H1 (cell line): ENCODE results near the gene HDHD3. TPM values are rescaled to one million over a fixed set of nuclear protein-coding genes. Genes with fewer than 3 reads are reported as not detected.

ENCODE experiments used
- CTCF ChIA-PET: fragments of 300-600 bp; sonication (Branson Sonifier 250); formaldehyde crosslinking; loops from one replicate; lab custom pipeline; 2021; ENCODE audit not compliant: partially characterized antibody; lab: Charles Lee
- POLR2A ChIA-PET: fragments of 300-600 bp; sonication (Branson Sonifier 250); formaldehyde crosslinking; loops from one replicate; lab custom pipeline; 2021; ENCODE audit warnings: inconsistent platforms; ENCODE audit not compliant: partially characterized antibody; lab: Charles Lee
- DNase-seq, 2 experiments: peaks; one replicate each; pipeline versions ENCODE4 v3.0.0 to v3.0.0-alpha.2; 2010 to 2022; ENCODE audit warnings: low spot score in 2 of 2, low read depth in 1 of 2, mixed read lengths in 1 of 2
- FAIRE-seq: peaks from 2 replicates; lab custom pipeline; 2011; peaks lifted over from hg19 to GRCh38; lab: Jason Lieb, UNC
- H2AFZ ChIP-seq: 2 replicates; pipeline ENCODE4 v1.8.1; 2012; ENCODE audit warnings: low read length, inconsistent platforms
- H2AK5ac ChIP-seq: 2 replicates; pipeline ENCODE4 v1.6.1; 2013; ENCODE audit warnings: low read depth, low read length
- H2BK120ac ChIP-seq: replicated peaks from 2 replicates; pipeline ENCODE3; 2013; ENCODE audit warnings: low read depth, low read length, inconsistent platforms
- H2BK12ac ChIP-seq: 2 replicates; pipeline ENCODE4 v1.6.1; 2013; ENCODE audit warnings: low read depth, low read length
- H2BK15ac ChIP-seq: 2 replicates; pipeline ENCODE4 v1.6.1; 2013; ENCODE audit warnings: low read length
- H2BK20ac ChIP-seq: 2 replicates; pipeline ENCODE4 v1.6.1; 2013; ENCODE audit warnings: low read length
- H2BK5ac ChIP-seq: 2 replicates; pipeline ENCODE4 v1.6.1; 2013; ENCODE audit warnings: low read depth, low read length
- H3K14ac ChIP-seq: 2 replicates; pipeline ENCODE4 v1.6.1; 2013; ENCODE audit warnings: inconsistent platforms; ENCODE audit not compliant: insufficient read length
- H3K18ac ChIP-seq: 2 replicates; pipeline ENCODE4 v1.6.1; 2013; ENCODE audit warnings: low read length; ENCODE audit errors: extremely low read depth
- H3K23ac ChIP-seq: 2 replicates; pipeline ENCODE4 v1.6.1; 2013; ENCODE audit warnings: inconsistent platforms; ENCODE audit not compliant: insufficient read length
- H3K23me2 ChIP-seq: 2 replicates; pipeline ENCODE4 v1.6.1; 2013; ENCODE audit warnings: low read depth, low read length
- H3K27ac ChIP-seq: 2 replicates; pipeline ENCODE4 v1.6.1; 2011; ENCODE audit warnings: low read depth, low read length, inconsistent platforms
- H3K27me3 ChIP-seq, 4 experiments: replicated peaks in 1 of 4; 1 replicate in 1 of 4; 2 replicates in 3 of 4; pipeline versions ENCODE4 v1.6.1 to v1.8.1; 2011 to 2013; ENCODE audit warnings: low read length in 3 of 4, mild to moderate bottlenecking in 3 of 4, inconsistent platforms in 2 of 4, mixed read lengths in 2 of 4, moderate library complexity in 1 of 4; ENCODE audit not compliant: control insufficient read depth in 3 of 4, insufficient read depth in 3 of 4; ENCODE audit errors: extremely low read depth in 1 of 4
- H3K36me3 ChIP-seq, 4 experiments: 2 replicates each; pipeline versions ENCODE4 v1.6.1 to v1.8.1; 2011 to 2013; ENCODE audit warnings: mild to moderate bottlenecking in 4 of 4, low read length in 3 of 4, moderate library complexity in 2 of 4, control low read depth in 1 of 4, inconsistent platforms in 1 of 4; ENCODE audit not compliant: insufficient read depth in 4 of 4, control insufficient read depth in 2 of 4
- H3K4ac ChIP-seq: replicated peaks from 2 replicates; pipeline ENCODE3; 2013; ENCODE audit warnings: low read length, low read depth, mixed read lengths, inconsistent platforms; ENCODE audit not compliant: insufficient read length
- H3K4me1 ChIP-seq, 4 experiments: replicated peaks in 1 of 4; 1 replicate in 1 of 4; 2 replicates in 3 of 4; pipeline versions ENCODE4 v1.6.1 to v1.8.1; 2011 to 2013; ENCODE audit warnings: low read length in 3 of 4, inconsistent platforms in 2 of 4, mixed read lengths in 1 of 4; ENCODE audit not compliant: insufficient read depth in 4 of 4, control insufficient read depth in 3 of 4
- H3K4me2 ChIP-seq, 2 experiments: 2 replicates each; pipeline versions ENCODE4 v1.6.1 to v1.8.1; 2011 to 2013; ENCODE audit warnings: low read depth in 2 of 2, low read length in 2 of 2, control low read depth in 1 of 2, inconsistent platforms in 1 of 2, mild to moderate bottlenecking in 1 of 2; ENCODE audit not compliant: insufficient read depth in 1 of 2
- H3K4me3 ChIP-seq, 4 experiments: fragments of 200-600, 300-600 bp in 1 of 4; sonication (generic), shearing (Covaris generic), sonication (Bioruptor Twin) in 1 of 4; 2 replicates each; pipeline versions ENCODE4 v1.5.1 to v1.8.1; 2011 to 2016; ENCODE audit warnings: low read length in 4 of 4, low read depth in 3 of 4, control low read depth in 2 of 4, inconsistent platforms in 2 of 4, mild to moderate bottlenecking in 2 of 4, mixed read lengths in 1 of 4, moderate library complexity in 1 of 4; ENCODE audit not compliant: insufficient read depth in 2 of 4; ENCODE audit errors: extremely low read depth in 1 of 4
- H3K56ac ChIP-seq: replicated peaks from 2 replicates; pipeline ENCODE3; 2013; ENCODE audit warnings: low read depth, mild to moderate bottlenecking, mixed read lengths, low read length, inconsistent platforms; ENCODE audit not compliant: insufficient read length
- H3K79me1 ChIP-seq: 2 replicates; pipeline ENCODE4 v1.6.1; 2013; ENCODE audit warnings: low read depth, low read length, control low read depth
- H3K79me2 ChIP-seq, 2 experiments: 2 replicates each; pipeline versions ENCODE4 v1.6.1 to v1.8.1; 2012 to 2013; ENCODE audit warnings: low read length in 2 of 2, mild to moderate bottlenecking in 2 of 2, inconsistent platforms in 1 of 2; ENCODE audit not compliant: insufficient read depth in 2 of 2, control insufficient read depth in 1 of 2
- H3K9ac ChIP-seq, 4 experiments: replicated peaks in 1 of 4; 1 replicate in 1 of 4; 2 replicates in 3 of 4; pipeline versions ENCODE4 v1.6.1 to v1.8.1; 2011 to 2013; ENCODE audit warnings: low read depth in 3 of 4, low read length in 3 of 4, control low read depth in 2 of 4, mild to moderate bottlenecking in 2 of 4, moderate library complexity in 2 of 4, inconsistent platforms in 1 of 4; ENCODE audit errors: extremely low read depth in 1 of 4
- H3K9me3 ChIP-seq, 2 experiments: 2 replicates each; pipeline versions ENCODE4 v1.6.1 to v1.8.1; 2012 to 2013; ENCODE audit warnings: mild to moderate bottlenecking in 2 of 2, moderate library complexity in 2 of 2, control low read depth in 1 of 2, inconsistent platforms in 1 of 2, low read depth in 1 of 2, low read length in 1 of 2, mixed read lengths in 1 of 2; ENCODE audit not compliant: insufficient read depth in 2 of 2
- H4K20me1 ChIP-seq, 2 experiments: replicated peaks in 1 of 2; 2 replicates each; pipeline versions ENCODE3 to v1.8.1; 2011 to 2013; ENCODE audit warnings: inconsistent platforms in 2 of 2, low read length in 2 of 2, mild to moderate bottlenecking in 1 of 2; ENCODE audit not compliant: insufficient read depth in 2 of 2, control insufficient read depth in 1 of 2
- H4K5ac ChIP-seq: 2 replicates; pipeline ENCODE4 v1.6.1; 2013; ENCODE audit warnings: low read length, low read depth, mixed read lengths, inconsistent platforms; ENCODE audit not compliant: insufficient read length
- H4K8ac ChIP-seq: 2 replicates; pipeline ENCODE4 v1.8.0; 2013; ENCODE audit warnings: mild to moderate bottlenecking, moderate library complexity, low read length, inconsistent platforms; ENCODE audit not compliant: insufficient read depth; ENCODE audit errors: extremely low read depth
- H4K91ac ChIP-seq: replicated peaks from 2 replicates; pipeline ENCODE3; 2013; ENCODE audit warnings: low read length, mixed read lengths, inconsistent platforms; ENCODE audit not compliant: insufficient read length
- POLR2A ChIP-seq, 2 experiments: IDR thresholded peaks; 1 replicate in 1 of 2; 2 replicates in 1 of 2; pipeline ENCODE4 v1.6.1; 2011; ENCODE audit warnings: low read depth in 2 of 2, low read length in 2 of 2, mild to moderate bottlenecking in 2 of 2; ENCODE audit errors: control extremely low read depth in 1 of 2
- SAP30 ChIP-seq: fragments of 300-600 bp; sonication (generic); IDR thresholded peaks from 2 replicates; pipeline ENCODE4 v1.7.1; 2012; ENCODE audit warnings: low read length, moderate library complexity, mild to moderate bottlenecking, inconsistent platforms; ENCODE audit not compliant: insufficient read depth, insufficient replicate concordance
- WGBS, 2 experiments: shearing (Covaris generic) in 1 of 2; methylation state at CpG; one replicate each; pipeline versions ENCODE4 v1.1.6 to v1.1.7; 2013 to 2015; ENCODE audit warnings: low lambda C conversion rate in 2 of 2, mixed read lengths in 2 of 2, inconsistent platforms in 1 of 2, low coverage in 1 of 2, missing lambda C conversion rate in 1 of 2; ENCODE audit not compliant: insufficient replicate concordance in 2 of 2, insufficient coverage in 1 of 2, insufficient read length in 1 of 2; ENCODE audit errors: extremely low coverage in 1 of 2, missing lambda C conversion rate in 1 of 2; 5-methylcytosine and 5-hydroxymethylcytosine counted together
- polyA plus RNA-seq, 7 experiments: library from polyadenylated mRNA; depleted of rRNA in 3 of 7; stranded (reverse) in 5 of 7; unstranded in 2 of 7; fragments of >200 nt in 5 of 7; fragments of 200-250 nt in 2 of 7; gene quantifications; 1 replicate in 5 of 7; 2 replicates in 1 of 7; 4 replicates in 1 of 7; pipeline versions ENCODE4 v1.2.1 to v1.2.3, GENCODE V29; 2011 to 2013; ENCODE audit warnings: missing spikeins in 2 of 7, mixed read lengths in 2 of 7
- total RNA-seq: library from RNA; stranded (reverse); fragmentation: NEBNext Ultra II Directional; extraction: Animal tissue kit (Norgen Biotek cat#: 25700); gene quantifications from 2 replicates; pipeline ENCODE4 v1.2.1, GENCODE V29; 2021

Gene HDHD3
- total and polyA plus RNA-seq, 2 of the 8 experiments (the other 6 are each of a cell fraction or from before 2014, with no cell fraction given) = 12.1 to 25.3 TPM

- CTCF ChIA-PET = interaction anchor here (0.5 to 2.6 kb wide), 12 partner anchors 11 to 248 kb away, joined by 3 to 7 read pairs (median 4); no protein-coding TSS in a partner anchor
- Histone ChIP-seq H3K4me3 (peak overlapping the region; percentile 59 to 100 (median 96)), H3K27ac (peak overlapping the region; percentile 97), H3K27me3 (no peaks in the 10 kb centered on the region), H2BK5ac (peak overlapping the region; percentile 99)
- WGBS, 2 experiments = 56% methylated on average over 10 of the region's 10 CpGs; no CpG with 5 or more reads in 1 of the 2 experiments
- no peak for TF ChIP-seq SAP30
- peak in 1 of 2 experiments; percentile 0; a peak in 1 of 3 replicates for TF ChIP-seq POLR2A (IDR thresholded peaks at IDR 0.05; ENCODE audit: control extremely low read depth in 1 of 2, low read depth in 2 of 2, low read length in 2 of 2)
- TF ChIP-seq, all 59 proteins: peak for 1
- no peak overlapping the region for H2BK15ac ChIP-seq
- no peak overlapping the region for H4K8ac ChIP-seq
- no peak for DNase-seq
- peaks cover 14 to 20% (median 16%) of the 10 kb centered on the region in 4 experiments for H3K36me3 ChIP-seq
- peaks cover 0 to 22% of the 10 kb centered on the region in 2 experiments; a peak in 3 of 4 replicates for H3K79me2 ChIP-seq
- peak overlapping the region; percentile 92 to 98 for H3K4me2 ChIP-seq
- no peak overlapping the region for H4K5ac ChIP-seq
- no peak overlapping the region for H3K18ac ChIP-seq
- peak overlapping the region; percentile 93 to 98 (median 98) for H3K9ac ChIP-seq
- H2BK12ac ChIP-seq = no peak overlapping the region; the same call in 1 of the 2 replicates
- POLR2A ChIA-PET = interaction anchor here (0.8 to 3.4 kb wide), 27 partner anchors 9 to 988 kb away, joined by 3 to 43 read pairs (median 5); partner anchors contain the start of genes ALAD, CDC26, FKBP15 and HDHD3
- H2AK5ac ChIP-seq = no peak overlapping the region
- H3K23ac ChIP-seq = no peak overlapping the region
- no peak for FAIRE-seq
- H3K9me3 ChIP-seq = no peaks in the 10 kb centered on the region
- H2BK120ac ChIP-seq = no peak overlapping the region
- H3K56ac ChIP-seq = no peak overlapping the region
- H2AFZ ChIP-seq = 0 out of 2 replicates have a peak overlapping the region, but pooled peaks have one; percentile 16
- H3K23me2 ChIP-seq = peaks cover 8% of the 10 kb centered on the region
- H2BK20ac ChIP-seq = no peak overlapping the region
- no peaks in the 10 kb centered on the region for H4K20me1 ChIP-seq
- H3K79me1 ChIP-seq = peaks cover 6% of the 10 kb centered on the region
- no peak overlapping the region for H4K91ac ChIP-seq
- H3K14ac ChIP-seq = no peak overlapping the region
- H3K4ac ChIP-seq = no peak overlapping the region
- H3K4me1 ChIP-seq = peaks cover 0 to 10% (median 4%) of the 10 kb centered on the region in 4 experiments; a peak in 1 of 7 replicates
Observed at GRCh38 chr9:113409481-113409880, 32.7 kb upstream of the HDHD3 start.
